Measurements from ENCODE around the gene GRB7. TPM values are rescaled to one million over a fixed set of nuclear protein-coding genes. Genes with fewer than 3 reads are reported as not detected.
"Not testable (repeated sequence)": the region's sequence is repeated elsewhere in the genome, so short reads cannot be mapped to it uniquely, and the experiment has no call there.

GRB7 gene
- total RNA-seq, 1 donor from 2014 or later: 1.6 TPM

DNA sequence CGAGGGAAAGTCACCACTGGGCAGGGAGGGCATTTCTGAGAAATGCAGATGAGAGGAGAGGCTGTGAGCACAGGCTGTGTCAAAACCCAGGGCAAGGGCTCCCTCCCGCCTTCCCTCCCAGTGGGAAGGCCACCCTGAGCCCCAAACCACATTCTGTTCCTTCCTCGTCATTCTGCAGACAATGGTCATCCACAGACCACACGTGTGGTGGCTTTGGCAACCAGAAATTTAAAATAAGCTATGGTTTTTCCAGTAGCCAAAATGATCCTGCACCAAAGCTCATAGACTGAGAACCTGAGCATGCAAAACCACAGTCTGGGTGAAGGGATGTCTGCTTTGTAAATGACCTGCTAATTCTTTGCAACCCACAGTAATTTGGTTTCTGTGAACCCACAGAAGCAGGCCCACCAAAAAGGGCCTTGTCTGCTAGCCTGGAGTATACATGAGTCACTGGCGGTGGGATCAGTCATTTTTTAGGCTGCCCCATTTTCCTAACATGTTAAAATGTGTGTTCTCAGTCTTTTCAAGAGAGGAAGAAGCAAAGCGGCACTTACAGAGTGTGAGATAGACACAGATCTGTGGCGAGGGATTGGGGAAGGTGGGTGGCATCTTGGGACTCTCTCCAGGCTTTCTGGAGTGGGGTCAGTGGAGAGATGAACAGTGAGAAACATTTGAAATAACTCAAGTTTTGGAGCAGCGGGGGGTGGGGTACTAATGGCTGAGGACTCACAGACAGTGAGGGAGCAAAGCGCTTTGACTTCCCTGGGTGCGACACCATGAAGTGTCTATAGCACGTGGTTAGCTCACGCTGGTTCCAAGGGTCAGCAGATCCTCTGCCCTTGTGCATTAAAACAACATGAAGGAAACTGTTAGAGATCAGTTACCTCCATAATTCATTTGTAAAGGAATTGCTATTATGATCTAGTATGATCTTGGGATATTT, 20.5 kb downstream of the GRB7 start:
- ATAC-seq (no peak), DNase-seq (ENCODE audit: low spot score) (no peak)
- intact Hi-C loops (cut with DNase I): no loop called here

DNA sequence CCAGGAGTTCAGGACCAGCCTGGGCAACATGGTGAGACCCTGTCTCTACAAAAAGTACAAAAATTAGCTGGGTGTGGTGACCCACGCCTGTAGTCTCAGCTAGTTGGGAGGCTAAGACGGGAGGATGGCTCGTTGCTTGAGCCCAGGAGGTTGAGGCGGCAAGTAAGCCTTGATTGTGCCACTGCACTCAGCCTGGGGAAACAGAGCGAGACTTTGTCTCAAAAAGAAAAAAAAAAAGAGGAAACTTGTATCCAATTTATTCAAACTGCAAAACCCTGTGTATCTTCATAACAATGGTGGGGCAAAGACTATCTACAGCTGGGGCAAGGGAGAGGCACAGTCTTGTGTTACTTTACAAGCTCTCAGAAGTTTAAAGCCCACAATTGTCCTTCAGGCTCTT, 21.5 kb downstream of the GRB7 start:
- DNase-seq (ENCODE audit: low spot score) (no peak), ATAC-seq (no peak)
- intact Hi-C loops (cut with DNase I): no loop called here

DNA sequence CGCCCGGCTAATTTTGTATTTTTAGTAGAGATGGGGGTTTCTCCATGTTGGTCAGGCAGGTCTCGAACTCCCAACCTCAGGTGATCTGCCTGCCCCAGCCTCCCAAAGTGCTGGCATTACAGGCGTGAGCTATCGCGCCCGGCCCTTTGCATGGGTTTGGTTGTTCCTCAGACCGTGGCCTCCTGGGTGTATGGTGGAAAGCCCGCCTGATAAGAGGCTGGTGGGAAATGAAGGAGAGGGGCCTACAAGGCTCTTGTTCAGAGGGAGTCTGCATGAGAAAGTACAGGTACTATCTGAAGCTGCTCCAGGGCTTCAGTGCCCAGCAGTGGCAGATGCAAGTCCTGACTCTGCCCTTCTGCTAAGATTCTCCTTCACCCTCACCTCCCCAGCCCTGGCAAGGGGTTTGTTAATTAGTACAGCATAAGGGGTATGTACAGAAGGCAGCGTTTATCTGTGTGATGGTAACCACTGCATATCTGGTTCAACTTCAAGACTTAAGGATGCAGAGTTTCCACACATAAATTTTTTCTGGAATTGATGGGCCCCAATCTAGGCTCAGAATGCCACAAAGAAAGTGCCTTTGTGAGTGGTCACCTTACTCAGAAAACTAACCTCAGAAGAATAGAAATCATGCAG, 24.2 kb downstream of the GRB7 start:
- DNase-seq (ENCODE audit: low spot score) (no peak), ATAC-seq (no peak)
- intact Hi-C loops (cut with DNase I): no loop called here

DNA sequence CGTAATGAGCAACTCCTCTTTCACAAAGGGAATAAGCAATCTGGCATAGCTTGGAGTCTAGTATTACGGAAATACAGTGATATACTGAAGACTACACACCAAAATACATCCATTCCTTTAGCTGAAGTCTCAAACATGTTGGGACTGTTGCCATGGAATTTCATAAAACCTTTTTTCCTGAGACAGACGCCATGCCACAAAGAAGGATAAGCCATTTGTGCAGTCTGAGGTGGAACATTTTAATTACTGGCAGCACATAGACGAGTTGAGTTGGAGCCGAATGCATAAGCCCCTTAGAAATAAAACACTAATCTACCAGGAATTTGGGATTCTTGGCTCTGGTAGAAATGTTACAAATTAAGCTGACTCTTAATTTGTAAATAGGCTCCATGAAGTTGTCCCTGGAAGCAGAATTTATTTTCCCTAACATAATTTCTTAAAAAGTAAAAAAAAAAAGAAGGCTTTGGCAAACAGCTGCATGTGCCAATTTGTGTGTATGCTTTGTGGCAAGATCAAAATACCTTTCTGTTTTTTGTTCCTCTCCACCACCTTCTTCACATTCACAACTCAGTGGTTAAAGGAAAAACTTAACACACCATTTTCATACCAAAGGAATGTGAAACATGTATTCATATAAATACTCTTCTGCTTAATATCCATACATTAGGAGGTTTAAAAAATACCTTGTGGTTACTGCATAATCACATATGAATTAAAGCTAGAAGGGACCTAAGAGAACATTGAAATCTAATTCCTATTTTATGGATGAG, 25.5 kb downstream of the GRB7 start:
- ATAC-seq: no peak
- intact Hi-C loops (cut with DNase I): no loop called here

DNA sequence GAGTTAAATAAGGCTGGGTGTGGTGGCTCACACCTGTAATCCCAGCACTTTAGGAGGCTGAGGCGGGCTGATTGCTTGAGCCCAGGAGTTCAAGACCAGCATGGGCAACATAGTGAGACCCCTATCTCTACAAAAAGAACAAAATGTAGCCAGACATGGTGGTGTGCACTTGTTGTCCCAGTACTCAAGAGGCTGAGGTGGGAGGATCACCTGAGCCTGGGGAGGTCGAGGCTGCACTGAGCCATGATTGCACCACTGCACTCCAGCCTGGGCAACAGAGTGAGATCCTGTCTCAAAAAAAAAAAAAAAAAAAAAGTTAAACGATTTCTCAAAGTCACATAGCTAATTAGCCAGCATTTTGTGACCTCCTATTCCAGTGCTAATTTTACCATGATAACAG, 26.4 kb downstream of the GRB7 start:
- intact Hi-C loops (cut with DNase I); DNase-seq (ENCODE audit: low spot score); ATAC-seq: not testable (repeated sequence)

More for the DNA sequence above, 25.5 kb downstream of the GRB7 start:
- DNase-seq (ENCODE audit: low spot score): no peak

DNA sequence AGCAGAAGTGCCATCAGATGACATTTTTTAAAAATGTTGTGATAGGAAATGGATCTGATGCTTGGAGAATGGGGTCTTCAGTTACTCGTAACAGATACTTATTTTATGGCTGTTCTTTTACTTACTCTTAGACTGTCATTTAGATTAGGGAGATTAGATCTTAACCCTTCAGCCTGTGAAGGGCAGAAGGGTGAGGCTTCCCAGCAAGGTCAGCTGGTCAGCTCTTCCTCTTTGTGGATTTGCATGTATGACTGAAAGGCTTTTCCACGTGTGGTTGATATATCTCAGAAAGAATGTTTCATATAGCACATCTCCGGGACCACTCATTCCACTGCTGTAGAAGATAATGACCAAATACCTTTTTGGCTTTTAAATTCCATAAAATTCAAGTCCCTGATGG, 27.4 kb downstream of the GRB7 start:
- DNase-seq (ENCODE audit: low spot score): no peak
- ATAC-seq: no peak
- intact Hi-C loops (cut with DNase I): no loop called here

GRCh38 chr17:39765766-39766165, 28.0 kb downstream of the GRB7 start:
- intact Hi-C loops (cut with DNase I): no loop called here
- ATAC-seq: no peak
- no peak for DNase-seq (ENCODE audit: low spot score)

- no peak for DNase-seq (ENCODE audit: low spot score)
- intact Hi-C loops (cut with DNase I): no loop called here
- ATAC-seq: no peak
Measured at GRCh38 chr17:39767147-39767546, 29.4 kb downstream of the GRB7 start.

DNA sequence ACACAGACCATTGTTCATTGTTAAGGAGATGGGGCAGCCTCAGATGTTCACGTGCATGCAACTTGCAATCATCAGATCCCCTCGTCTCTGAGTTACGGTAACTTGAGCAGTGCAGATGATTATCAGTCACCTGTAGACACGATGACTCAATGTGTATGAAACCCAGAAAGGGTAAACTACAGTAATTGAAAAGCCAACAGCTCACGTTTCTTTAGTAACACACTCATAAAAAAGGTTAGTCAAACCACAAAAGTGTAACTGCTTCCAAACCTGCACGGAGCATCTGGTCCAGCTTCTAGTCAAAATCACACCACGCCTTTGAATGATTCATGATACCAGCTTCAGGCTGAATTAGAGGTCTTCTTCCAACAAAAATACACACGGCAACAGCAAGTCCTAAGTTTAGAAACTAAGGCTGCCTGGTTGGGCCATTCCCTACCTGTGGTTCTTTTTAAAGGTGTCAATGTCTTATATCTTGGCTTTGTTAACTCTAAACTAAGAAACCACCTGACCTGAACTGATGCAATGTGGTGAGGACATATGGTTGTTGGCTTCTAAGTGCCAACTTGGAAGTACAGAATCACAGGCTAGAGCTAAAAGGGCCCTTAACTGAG, 32.3 kb downstream of the GRB7 start:
- DNase-seq (ENCODE audit: low spot score): no peak
- intact Hi-C loops (cut with DNase I): no loop called here

DNA sequence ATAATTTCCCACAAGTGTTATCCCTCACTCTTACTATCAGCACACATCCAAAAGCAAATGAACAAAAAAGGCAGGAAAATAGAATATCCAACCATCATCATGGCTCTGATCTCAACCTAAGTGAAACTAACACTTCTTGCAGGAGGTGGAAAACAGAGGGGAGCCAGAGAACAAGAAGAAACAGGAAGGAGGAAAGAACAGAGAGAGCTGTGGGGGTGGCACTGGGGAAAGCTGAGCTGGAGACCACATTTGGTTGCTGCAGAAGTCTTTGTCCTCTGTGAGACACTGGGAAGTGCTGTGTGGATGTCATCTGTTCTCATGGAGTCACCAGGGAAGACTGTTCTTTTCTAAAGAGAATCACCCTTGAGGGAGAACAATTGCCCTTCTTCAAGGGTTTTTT, 34.7 kb downstream of the GRB7 start:
- no peak for DNase-seq (ENCODE audit: low spot score)
- ATAC-seq: no peak
- intact Hi-C loops (cut with DNase I): no loop called here

More for the DNA sequence above, 32.3 kb downstream of the GRB7 start:
- no peak for ATAC-seq

- DNase-seq (ENCODE audit: low spot score): no peak
- intact Hi-C loops (cut with DNase I): no loop called here
- ATAC-seq: no peak
Measured at GRCh38 chr17:39772987-39773934, 35.5 kb downstream of the GRB7 start.

DNA sequence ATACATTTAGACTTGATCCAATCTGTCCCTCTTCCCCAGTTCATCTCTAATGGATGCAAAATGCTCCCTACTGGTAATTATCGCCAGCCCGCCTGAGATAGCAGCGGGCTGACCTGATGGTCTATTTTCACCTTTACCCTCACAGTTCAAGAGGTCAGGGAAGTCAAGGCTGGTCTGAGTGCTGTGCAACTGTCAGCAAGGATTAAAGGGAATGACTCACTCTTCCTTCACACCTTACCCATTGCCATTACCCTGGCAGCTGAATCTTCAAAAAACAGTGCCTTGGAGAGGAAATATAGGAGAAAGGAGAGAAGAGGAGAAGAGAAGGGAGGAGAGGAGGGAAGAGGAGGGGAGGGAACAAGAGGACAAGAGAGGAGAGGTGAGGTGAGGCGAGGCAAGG, 36.3 kb downstream of the GRB7 start:
- DNase-seq (ENCODE audit: low spot score): no peak
- intact Hi-C loops (cut with DNase I): no loop called here
- ATAC-seq: no peak

GRCh38 chr17:39775031-39775430, 37.3 kb downstream of the GRB7 start:
- DNase-seq (ENCODE audit: low spot score): no peak
- intact Hi-C loops (cut with DNase I): no loop called here
- no peak for ATAC-seq

DNA sequence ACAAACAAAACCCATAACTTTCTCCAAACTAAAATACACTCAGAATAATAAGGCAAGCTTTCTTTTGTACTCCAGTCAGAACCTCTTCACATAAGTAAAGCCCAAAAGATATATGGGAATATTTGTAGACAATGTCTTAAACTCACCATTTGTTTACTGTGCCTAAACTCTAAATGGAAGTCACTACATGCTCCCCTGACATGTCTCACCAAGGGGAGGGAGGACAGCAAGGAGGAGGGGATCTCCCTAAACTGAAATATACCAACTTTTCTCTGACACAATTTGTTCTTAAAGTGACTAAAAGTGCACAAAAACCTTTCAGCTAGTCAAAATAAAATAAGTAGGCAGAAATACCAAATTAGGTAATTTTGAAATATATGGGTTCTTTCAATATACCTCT, 38.5 kb downstream of the GRB7 start:
- ATAC-seq (no peak), DNase-seq (ENCODE audit: low spot score) (no peak)
- intact Hi-C loops (cut with DNase I): no loop called here

- intact Hi-C loops (cut with DNase I): no loop called here
- DNase-seq (ENCODE audit: low spot score) (no peak), ATAC-seq (no peak)
Measured at GRCh38 chr17:39777534-39778365, 40.0 kb downstream of the GRB7 start.

GRCh38 chr17:39781031-39781860, 43.5 kb downstream of the GRB7 start:
- ATAC-seq (no peak), DNase-seq (ENCODE audit: low spot score) (no peak)

DNA sequence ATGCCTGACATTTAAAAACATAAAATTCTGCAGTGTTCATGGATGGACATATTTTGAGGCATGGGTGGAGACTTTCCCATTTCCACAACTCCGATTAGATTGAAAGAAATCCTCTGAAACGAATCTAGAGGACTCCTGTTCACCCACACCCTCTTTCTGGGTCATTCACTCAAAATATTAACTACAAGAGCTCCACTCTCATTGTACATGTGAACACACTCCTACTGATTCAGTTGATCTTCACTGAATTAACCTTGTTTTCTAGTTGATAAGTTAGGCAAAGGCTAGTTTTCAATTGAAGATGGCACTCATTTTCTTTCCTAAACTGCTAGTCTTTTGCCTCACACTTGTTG, 44.1 kb downstream of the GRB7 start:
- intact Hi-C loops (cut with DNase I): no loop called here
- no peak for ATAC-seq
- DNase-seq (ENCODE audit: low spot score): no peak

More at GRCh38 chr17:39781031-39781860, 43.5 kb downstream of the GRB7 start:
- intact Hi-C loops (cut with DNase I): no loop called here
